HCT116 (cell line): ENCODE results near the gene IFITM10.

Experiments
- CEBPB ChIP-seq: IDR thresholded peaks from 2 replicates; pipeline ENCODE4 v1.6.1; 2012; ENCODE audit warnings: low read depth
- POLR2A ChIP-seq: IDR thresholded peaks from 2 replicates; pipeline ENCODE4 v1.7.0; 2011; ENCODE audit warnings: borderline replicate concordance; ENCODE audit not compliant: insufficient read depth, insufficient read length; ENCODE audit errors: extremely low read depth
- POLR2AphosphoS5 ChIP-seq: IDR thresholded peaks from 2 replicates; pipeline ENCODE4 v1.6.1; 2011; ENCODE audit warnings: mild to moderate bottlenecking, low read depth, low read length, moderate library complexity
- SIN3A ChIP-seq: IDR thresholded peaks from 2 replicates; pipeline ENCODE4 v1.6.1; 2012; ENCODE audit warnings: low read depth
- TCF7L2 ChIP-seq: IDR thresholded peaks from 2 replicates; pipeline ENCODE4 v1.7.0; 2011; ENCODE audit warnings: borderline replicate concordance, inconsistent platforms; ENCODE audit not compliant: insufficient read depth, insufficient read length; ENCODE audit errors: extremely low read depth
- TF ChIP-seq, protein P1 (sequence below), 3 experiments: fragments of 200-600 bp in 1 of 3; sonication (generic) in 1 of 3; IDR thresholded peaks in 2 of 3; conservative IDR thresholded peaks in 1 of 3; 2 replicates each; pipeline ENCODE4 v1.5.1; 2012 to 2017; ENCODE audit warnings: low read depth in 2 of 3, low read length in 2 of 3, antibody characterized with exemption in 1 of 3, borderline replicate concordance in 1 of 3, control low read depth in 1 of 3, mild to moderate bottlenecking in 1 of 3, mixed read lengths in 1 of 3, mixed run types in 1 of 3, moderate library complexity in 1 of 3; ENCODE audit not compliant: insufficient read depth in 1 of 3
- TF ChIP-seq, protein P2 (sequence below): IDR thresholded peaks from 2 replicates; pipeline ENCODE4 v1.6.1; 2012

DNA sequence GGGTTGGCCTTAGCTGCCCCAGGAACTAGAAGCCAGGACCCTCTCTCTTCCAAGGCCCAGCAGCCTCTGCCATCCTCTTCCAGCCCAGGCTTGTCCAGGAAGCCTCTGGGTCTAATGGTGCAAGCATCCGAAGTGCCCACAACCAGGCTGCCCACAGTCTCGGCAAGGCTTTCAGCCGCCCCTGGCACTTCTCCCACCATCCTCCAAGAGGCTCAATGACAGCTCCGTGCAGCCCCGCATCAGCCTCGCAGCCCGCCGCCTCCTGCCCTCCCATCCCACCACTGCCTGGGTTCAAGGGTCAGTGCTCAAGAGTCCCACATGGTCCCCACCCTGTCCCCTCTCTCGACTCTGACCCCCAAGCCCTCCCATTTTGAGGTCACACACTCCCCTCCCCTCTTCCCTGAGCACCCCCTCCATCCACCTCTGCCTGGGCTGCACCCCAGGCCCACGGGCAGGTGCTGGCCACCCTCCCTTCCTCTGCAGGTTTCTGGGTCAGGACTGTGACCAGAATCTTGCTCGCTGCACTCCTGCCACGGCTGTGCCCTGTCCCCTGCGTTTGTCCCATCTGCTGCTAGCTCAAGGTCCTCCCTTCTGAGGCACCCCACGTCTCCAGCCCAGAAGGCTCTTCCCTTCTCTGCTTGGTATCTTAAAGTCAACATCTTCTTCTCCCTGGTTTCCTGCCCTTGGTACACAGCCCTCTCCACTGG lies 17.2 kb downstream of the IFITM10 start:
- TF ChIP-seq, protein P1, sequence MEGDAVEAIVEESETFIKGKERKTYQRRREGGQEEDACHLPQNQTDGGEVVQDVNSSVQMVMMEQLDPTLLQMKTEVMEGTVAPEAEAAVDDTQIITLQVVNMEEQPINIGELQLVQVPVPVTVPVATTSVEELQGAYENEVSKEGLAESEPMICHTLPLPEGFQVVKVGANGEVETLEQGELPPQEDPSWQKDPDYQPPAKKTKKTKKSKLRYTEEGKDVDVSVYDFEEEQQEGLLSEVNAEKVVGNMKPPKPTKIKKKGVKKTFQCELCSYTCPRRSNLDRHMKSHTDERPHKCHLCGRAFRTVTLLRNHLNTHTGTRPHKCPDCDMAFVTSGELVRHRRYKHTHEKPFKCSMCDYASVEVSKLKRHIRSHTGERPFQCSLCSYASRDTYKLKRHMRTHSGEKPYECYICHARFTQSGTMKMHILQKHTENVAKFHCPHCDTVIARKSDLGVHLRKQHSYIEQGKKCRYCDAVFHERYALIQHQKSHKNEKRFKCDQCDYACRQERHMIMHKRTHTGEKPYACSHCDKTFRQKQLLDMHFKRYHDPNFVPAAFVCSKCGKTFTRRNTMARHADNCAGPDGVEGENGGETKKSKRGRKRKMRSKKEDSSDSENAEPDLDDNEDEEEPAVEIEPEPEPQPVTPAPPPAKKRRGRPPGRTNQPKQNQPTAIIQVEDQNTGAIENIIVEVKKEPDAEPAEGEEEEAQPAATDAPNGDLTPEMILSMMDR (IDR thresholded peaks at IDR 0.05 in 2 of 3, conservative IDR thresholded peaks at IDR 0.05 in 1 of 3; ENCODE audit: borderline replicate concordance in 1 of 3, insufficient read depth in 1 of 3, low read depth in 2 of 3, low read length in 2 of 3): no peak
- TF ChIP-seq SIN3A (no peak), POLR2A (no peak), TCF7L2 (no peak), POLR2AphosphoS5 (no peak), CEBPB (no peak)
- TF ChIP-seq, protein P2, sequence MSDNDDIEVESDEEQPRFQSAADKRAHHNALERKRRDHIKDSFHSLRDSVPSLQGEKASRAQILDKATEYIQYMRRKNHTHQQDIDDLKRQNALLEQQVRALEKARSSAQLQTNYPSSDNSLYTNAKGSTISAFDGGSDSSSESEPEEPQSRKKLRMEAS: no peak
